ENCODE results near the gene CCDC74A.
"Not testable (repeated sequence)": the region's sequence is repeated elsewhere in the genome, so short reads cannot be mapped to it uniquely, and the experiment has no call there.

GRCh38 chr2:131518531-131518930, 9.2 kb upstream of the CCDC74A start:
- not testable (repeated sequence) for TF ChIP-seq CTCF (conservative IDR thresholded peaks at IDR 0.05; ENCODE audit: low read depth, low read length); EZH2phosphoT487 (IDR thresholded peaks at IDR 0.05; ENCODE audit: borderline replicate concordance, low read length); EZH2 (IDR thresholded peaks at IDR 0.05; ENCODE audit: low read length, unreplicated experiment)

Measured in PC-3 (cell line).